OCI-LY1 (cell line): Measurements from ENCODE around the gene RAD51B.

Experiments
- CTCF ChIP-seq: fragments of 200-600 bp; sonication (generic), shearing (Covaris generic); IDR thresholded peaks from 2 replicates; pipeline ENCODE4 v1.5.1; 2017; ENCODE audit warnings: mild to moderate bottlenecking, antibody characterized with exemption, low read length, moderate library complexity, mixed read lengths
- EZH2 ChIP-seq: fragments of 200-600 bp; sonication (generic), shearing (Covaris generic); IDR thresholded peaks from 2 replicates; pipeline ENCODE4 v1.8.0; 2017; ENCODE audit warnings: borderline replicate concordance, mixed run types, mild to moderate bottlenecking, antibody characterized with exemption, low read length, moderate library complexity, mixed read lengths

GRCh38 chr14:68726093-68726695, 906.6 kb downstream of the RAD51B start:
- TF ChIP-seq EZH2 (no peak), CTCF (no peak)
